T-helper 2 cell treated with Interferon-gamma antibody and Interleukin-4, amounts not matched to agents 100 ng/mL and 5 ng/mL, for 36 hours (primary cell): ENCODE data around the gene PWP1. TPM values are rescaled to one million over a fixed set of nuclear protein-coding genes. Genes with fewer than 3 reads are reported as not detected.
"Not testable (repeated sequence)": the region's sequence is repeated elsewhere in the genome, so short reads cannot be mapped to it uniquely, and the experiment has no call there.

Experiments
- intact Hi-C: fragments of 100-400 bp; cut with micrococcal nuclease; formaldehyde crosslinking; loops from one replicate; pipeline ENCODE4 v1.15.1; 2023
- total RNA-seq: library from RNA; stranded (reverse); gene quantifications from 2 replicates; pipeline ENCODE4 v1.2.3, GENCODE V29; 2022

The PWP1 gene
- total RNA-seq, 1 donor from 2014 or later, result 47.5 TPM

DNA sequence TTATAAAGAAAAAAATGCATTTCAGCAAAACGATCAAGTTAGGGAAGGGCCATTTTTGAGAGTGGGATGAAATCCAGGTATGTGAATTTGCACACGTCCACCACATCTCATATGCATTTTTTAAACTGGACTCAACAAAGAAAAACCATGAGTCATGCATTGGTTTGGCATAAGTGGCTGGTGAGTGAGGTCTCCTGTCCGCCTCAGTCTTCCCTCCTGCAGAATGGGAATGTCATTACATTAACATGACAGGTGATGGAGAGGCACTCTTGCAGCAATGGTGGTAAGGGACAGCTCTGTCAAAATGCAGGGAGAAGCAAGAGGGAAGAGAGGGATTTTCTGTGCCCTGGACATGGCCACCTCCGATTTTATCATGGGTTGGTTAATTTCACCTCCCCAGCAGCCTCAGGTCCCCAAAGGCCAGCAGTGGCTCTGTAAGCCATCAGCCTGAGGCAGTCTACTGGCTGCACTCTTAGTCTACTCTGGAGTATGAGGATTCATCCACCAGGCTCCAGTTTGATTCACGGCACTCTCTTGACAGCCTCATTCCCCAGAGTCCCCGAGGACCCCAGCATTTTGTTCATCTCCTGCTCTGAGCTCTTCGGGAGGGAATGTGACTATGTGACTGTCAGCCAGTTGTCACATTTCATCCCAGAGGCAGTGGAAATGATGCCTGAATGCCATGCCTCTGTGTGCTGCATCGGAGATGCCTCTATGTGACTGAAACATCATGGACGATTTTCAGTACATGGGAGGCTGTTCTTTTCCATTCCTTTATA lies 17.1 kb upstream of the PWP1 start:
- intact Hi-C loops, result no loop called here

DNA sequence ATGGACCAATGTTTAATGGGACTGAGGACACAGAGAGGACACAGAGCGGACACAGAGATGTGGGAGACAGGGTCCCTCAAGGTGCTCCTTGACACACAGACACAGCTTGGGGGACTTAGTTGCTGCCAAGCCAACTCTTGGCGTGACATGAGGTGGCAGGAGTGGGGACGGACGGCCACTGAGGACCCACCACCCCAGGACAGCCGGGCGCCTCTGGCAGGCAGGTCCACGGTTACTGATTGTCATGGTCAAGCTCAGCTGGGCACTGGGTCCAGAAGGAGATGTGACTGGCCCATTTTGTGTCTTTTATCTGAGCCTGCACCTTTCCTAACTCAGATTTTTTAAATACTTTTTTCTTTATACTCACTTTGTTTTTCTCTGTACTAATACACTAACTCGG lies 15.7 kb upstream of the PWP1 start:
- intact Hi-C loops, result no loop called here

DNA sequence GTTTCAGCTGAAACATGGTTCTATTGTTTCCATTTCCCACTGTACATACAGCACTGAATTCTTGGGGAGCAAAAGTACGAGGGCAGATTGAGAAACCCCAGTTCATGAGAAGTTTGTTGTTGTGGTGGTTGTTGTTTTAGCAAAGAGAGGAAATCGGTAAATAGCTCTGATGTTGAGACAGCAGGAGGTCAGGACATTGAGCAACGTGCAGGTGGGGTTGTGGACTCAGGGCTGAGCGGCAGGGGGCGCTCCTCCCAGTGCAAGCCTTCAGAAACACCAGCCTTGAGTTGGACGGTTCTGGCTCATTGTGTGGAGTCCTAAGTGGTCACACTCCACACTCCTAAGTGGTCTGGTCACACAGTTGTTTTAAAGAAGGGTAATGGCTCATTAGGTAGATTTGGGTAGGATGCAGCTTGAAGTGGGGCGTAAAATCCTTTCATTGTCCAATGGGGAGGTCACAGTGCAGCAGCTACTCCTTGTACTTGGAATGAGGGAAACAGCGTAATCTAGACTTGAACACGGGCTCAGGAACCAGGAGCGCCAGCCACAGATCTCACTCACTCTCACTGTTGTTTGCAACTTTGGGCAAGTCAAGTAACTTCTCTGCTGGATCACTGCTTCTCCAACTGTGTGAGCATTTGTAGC lies 14.5 kb upstream of the PWP1 start:
- intact Hi-C loops, result no loop called here

DNA sequence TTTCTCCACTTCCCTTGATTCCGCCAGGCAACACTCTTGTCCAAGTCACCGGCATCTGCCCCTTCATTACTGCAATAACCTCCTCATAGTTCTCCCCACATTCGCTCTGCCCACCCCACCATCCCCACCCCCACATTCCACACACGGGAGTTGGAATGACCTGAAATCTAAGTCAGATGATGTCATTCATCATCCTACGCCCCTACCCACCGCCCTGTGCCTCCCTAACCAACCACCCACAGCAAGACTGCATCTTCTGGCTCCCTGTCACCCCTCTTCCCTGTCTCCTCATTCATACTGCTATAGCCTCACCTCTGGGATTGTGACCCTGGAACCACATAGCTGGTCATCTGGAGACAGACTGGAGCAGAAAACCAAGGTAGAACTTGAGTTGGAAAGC lies 7.9 kb upstream of the PWP1 start:
- intact Hi-C loops, result loop anchor here (2.0 kb wide), 1 partner anchor 83 kb away; the partner anchor contains the start of gene PRDM4

DNA sequence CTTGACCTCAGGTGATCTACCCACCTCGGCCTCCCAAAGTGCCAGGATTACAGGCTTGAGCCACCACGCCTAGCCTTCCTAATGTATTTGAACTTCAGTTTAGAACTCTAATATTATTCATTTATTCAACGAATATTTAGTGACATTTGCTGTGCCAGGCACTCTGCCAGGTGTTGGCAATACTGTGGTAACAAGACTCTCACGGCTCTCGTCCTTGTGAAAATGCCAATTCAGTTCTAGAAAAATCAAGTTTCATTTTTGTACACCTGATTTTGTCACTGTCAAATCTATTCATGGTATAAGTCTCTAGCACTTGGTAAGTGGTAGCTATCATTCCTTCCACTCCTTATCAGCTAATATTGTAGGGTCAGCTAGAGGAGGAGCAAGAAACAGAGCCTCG lies 6.3 kb upstream of the PWP1 start:
- intact Hi-C loops, result no loop called here

DNA sequence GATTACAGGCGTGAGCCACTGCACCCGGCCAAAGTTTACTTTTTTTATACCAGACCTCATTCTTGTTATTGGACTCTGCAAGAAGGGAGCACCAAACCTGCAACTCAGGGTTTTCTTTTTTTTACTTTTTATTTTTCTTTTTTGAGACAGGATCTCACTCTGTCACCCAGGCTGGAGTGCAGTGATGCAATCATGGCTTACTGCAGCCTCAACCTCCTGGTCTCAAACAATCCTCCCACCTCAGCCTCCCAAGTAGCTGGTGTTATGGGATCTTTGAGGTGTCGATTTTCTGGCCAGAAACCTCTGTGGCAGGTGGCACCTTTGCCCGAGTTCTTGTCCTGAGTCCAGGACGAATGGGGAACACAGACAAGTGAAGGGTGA lies 4.2 kb upstream of the PWP1 start:
- intact Hi-C loops, result no loop called here

DNA sequence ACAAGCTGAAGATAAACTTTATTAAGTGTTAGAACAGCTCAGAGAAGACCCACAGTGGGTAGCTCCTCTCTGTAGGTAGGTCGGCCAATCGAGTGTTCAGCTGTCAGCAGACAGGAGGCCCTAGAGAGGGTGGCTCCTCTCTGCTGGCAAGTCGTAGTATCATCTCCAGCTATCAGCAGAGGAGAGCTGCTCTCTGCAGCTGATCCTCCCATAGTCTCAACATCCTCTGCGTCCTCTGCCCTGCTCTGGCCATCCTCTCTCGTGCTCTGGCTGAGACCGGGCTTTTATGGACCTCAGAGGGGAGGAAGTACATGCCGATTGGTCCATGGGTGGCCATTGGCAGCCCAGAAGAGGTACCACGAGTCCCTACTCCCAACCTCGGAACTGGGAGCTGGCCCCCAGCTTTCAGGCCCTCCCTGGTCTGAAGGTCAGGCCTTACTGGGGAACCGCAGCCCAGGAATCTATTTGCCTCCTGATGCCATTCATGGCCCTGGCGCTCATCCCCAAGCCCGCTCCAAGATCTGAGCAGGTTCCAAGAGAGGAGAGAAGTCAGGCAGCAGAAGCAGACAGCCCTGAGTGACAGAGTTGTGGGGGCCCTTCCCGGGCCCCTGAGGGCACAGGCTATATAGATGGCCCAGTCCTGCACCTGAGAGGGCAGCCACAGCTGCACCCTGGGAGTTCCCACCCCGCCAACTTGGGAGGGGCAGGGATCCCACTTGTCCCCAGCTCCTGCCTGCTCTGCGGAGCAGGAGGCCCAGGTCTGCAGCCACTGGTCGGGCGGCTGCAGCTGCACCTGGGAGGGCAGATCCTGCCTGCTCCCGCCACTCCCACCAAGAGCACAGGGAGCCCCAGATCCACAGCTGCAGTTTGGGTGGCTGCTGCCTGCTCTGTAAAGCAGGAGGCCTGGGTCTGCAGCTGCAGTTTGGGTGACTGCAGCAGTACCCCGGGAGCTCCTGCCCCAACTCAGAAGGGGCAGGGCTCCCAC lies 3.5 kb upstream of the PWP1 start:
- intact Hi-C loops, result no loop called here

DNA sequence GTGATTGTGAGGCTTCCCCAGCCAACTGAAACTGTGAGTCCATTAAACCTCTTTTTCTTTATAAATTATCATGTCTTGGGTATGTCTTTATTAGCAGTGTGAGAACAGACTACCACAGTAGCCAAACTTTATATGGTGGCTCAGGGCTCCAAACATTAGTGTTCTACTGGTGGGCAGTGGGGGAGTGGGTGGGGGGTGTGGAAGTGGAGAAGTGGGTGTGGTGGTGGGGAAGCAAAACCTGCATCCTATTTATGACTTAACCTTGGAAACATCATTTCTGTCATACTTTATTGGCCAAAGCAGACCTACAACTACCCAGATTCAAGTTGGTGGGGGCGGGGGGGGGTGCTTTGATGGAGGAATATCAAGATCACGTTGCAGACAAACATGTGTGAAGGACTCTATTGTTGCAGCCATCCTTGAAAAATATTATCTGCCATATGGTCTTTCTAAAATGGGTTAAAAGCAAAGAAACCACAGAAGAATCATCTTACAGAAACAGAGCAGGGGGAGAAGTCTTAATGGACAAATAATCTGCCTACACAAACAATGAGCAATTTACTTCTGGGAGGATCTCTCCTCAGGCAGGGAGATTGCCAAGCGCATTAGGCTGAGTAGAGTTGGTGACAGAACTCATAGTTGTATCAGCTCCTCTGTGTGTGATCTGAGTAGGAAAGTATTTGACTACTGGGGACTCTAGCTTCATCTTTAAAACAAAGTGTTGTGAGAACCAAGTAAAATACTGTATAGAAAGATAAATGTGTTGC lies 1.4 kb upstream of the PWP1 start:
- intact Hi-C loops, result loop anchor here (2.0 kb wide), 1 partner anchor 1381 kb away; the partner anchor contains the start of gene TCP11L2

DNA sequence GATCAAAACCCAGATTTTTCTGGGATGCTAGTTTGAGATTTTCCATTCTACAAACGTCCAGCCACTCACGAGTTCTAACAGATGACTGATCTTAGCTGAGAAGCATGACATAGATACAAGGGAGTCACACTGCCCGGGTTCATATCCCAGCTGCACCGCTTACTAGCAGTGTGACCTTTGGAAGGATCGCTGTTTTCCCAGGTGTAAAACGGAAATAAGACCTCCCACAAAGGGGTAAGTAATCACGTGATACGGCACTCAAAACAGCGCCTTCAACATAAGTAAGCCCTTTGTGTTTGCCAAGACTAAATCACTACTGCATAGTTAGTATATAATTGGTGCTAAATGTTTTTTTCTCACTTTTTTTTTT lies 624 bp upstream of the PWP1 start:
- intact Hi-C loops, result loop anchor here (1.0 to 5.0 kb wide), 7 partner anchors 76 to 1382 kb away; partner anchors contain the start of genes CRY1, FICD, ISCU and PRDM4

DNA sequence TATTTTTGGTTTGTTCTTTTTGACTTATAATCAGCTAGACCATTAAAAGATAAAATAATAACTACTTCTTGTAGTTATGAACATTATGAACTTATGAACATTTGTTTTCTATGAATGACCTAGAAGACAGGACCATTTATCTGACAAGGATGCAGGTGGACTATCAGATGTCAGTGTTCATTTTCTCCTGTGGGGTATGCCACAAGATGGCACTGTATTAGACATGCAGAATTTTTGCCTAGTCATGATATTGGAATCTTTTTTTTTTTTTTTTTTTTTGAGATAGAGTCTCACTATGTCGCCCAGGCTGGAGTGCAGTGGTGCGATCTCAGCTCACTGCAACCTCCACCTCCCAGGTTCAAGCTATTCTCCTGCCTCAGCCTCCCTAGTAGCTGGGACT lies 10.2 kb downstream of the PWP1 start:
- intact Hi-C loops, result not testable (repeated sequence)

DNA sequence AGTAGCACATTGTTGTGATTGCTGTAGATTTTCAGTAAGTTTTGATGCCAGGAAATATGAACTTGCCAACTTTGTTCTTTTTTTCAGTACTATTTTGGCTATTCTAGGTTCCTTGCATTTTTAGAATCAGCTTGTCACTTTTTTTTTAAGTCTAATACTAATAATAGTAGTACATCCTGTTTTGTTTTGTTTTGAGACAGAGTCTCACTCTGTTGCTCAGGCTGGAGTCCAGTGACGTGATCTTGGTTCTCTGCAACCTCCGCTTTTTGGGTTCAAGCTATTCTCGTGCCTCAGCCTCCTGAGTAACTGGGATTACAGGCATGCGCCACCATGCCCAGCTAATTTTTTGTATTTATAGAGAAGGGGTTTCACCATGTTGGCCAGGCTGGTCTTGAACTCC lies 16.5 kb downstream of the PWP1 start:
- intact Hi-C loops, result no loop called here

DNA sequence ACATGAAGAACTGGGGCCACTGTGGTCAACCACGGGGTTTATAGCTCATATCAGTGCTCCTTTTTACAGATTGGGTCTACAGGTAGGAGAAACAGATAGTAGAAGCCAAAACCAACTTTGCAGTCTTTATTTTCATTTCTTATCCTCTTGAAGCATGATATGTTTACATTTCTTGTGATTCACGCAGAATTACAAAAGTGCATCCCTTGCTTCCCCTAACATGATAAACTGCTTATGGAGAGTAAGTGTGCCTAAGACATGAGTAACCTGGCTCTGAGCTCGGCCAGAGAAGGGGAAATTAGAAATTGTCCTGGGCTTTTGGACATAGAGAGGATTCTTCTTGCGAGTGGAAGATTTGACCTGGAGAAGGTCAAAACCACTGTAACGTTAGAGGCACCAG lies 18.4 kb downstream of the PWP1 start:
- intact Hi-C loops, result no loop called here

DNA sequence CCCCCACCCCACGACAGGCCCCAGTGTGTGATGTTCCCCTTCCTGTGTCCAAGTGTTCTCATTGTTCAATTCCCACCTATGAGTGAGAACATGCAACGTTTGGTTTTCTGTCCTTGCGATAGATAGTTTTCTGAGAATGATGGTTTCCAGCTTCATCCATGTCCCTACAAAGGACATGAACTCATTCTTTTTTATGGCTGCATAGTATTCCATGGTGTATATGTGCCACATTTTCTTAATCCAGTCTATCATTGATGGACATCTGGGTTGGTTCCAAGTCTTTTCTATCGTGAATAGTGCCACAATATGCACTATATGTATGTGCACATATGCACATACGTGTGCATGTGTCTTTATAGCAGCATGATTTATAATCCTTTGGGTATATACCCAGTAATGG lies 19.9 kb downstream of the PWP1 start:
- intact Hi-C loops, result not testable (repeated sequence)

DNA sequence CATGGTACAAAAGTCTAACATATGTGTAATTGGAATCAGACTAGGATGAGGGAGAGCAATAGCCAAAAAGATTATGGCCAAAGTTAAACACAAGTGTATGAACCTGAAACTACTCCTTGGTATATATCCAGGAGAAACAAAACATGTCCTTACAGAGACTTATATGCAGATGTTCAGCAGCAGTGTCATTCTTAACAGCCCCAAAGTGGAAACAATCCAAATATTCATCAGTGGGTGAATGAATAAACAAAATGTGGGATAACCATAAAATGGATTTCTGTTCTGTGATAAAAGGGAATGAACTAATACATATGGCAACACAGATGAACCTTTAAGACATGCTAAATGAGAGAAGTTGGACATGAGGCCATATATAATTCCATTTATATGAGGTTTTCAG lies 30.2 kb downstream of the PWP1 start:
- intact Hi-C loops, result no loop called here

DNA sequence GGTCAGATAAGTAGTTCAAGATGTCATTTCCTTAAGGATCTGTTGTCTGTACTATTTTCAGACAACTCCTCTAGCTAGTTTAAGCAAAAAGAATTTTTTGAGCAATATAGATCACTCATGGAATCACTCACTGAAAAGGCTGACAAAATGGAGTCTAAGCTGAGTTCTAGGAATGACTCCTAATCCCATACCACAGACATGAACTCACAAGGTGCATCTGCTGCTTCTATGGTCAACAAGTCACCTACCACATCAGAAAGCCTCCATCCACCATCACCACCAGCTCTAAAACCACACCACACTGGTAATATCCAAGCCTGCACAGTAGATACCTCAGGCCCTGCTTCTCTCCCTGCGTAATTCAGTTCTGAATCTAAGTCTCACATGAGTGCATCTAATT lies 33.0 kb downstream of the PWP1 start:
- intact Hi-C loops, result no loop called here

DNA sequence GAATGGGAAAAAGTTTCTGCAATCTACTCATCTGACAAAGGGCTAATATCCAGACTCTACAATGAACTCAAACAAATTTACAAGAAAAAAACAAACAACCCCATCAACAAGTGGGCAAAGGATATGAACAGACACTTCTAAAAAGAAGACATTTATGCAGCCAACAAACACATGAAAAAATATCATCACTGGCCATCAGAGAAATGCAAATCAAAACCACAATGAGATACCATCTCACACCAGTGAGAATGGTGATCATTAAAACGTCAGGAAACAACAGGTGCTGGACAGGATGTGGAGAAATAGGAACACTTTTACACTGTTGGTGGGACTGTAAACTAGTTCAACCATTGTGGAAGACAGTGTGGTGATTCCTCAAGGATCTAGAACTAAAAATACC lies 41.7 kb downstream of the PWP1 start:
- intact Hi-C loops, result not testable (repeated sequence)

DNA sequence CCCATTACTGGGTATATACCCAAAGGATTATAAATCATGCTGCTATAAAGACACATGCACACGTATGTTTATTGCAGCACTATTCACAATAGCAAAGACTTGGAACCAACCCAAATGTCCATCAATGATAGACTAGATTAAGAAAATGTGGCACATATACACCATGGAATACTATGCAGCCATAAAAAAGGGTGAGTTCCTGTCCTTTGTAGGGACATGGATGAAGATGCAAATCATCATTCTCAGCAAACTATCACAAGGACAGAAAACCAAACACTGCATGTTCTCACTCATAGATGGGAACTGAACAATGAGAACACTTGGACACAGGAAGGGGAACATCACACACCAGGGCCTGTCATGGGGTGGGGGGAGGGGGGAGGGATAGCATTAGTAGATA lies 42.1 kb downstream of the PWP1 start:
- intact Hi-C loops, result not testable (repeated sequence)

DNA sequence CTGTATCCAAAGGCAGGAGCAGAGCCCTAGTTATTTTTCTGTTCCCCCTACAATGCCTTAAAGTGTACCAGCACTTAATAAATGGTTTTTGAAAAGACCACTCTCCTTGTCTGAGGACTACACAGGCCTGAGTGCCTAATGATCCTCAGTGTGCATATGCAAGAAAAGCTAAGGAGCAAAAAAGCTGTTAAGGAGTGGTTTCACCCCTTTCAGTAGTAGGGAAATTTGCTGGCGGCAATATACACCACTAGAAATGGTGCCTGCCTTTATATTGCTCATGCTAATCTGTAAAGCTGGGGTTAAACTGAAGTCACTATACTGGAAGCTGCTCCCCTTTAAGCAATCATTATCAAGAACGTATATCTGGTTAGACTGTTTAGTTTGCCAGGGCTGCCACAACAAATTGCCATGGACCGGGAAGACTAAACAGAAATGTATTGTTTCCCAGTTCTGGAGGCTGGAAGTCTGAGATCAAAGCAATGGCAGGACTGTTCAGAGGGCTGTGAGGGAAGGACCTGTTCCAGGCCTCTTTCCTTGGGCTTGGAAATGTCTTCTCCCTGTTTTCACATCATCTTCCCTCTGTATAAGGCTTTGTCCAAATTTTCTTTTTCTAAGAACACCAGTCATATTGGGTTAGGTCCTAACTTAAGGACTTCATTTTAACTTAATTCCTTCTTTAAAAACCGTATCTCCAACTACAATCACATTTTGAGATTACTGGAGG lies 45.2 kb downstream of the PWP1 start:
- intact Hi-C loops, result no loop called here

DNA sequence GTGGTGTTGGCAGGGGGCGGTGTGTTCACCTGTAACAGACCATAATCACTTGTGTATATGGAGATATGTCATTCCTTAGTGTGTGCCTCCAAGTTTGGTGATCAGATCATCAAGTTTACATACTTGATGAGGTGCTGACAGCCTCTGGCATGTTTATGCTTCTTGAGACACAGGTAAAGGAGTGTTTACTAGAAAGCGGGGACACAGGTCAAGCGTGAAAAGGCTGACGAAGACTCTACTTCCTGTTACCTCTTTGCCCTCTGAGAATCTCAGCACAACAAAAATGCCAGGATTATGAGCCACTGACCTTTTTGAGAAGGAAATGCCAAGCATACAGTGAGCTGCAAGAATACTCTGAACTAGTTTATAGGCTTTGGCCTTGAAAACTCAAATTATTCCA lies 45.8 kb downstream of the PWP1 start:
- intact Hi-C loops, result no loop called here

DNA sequence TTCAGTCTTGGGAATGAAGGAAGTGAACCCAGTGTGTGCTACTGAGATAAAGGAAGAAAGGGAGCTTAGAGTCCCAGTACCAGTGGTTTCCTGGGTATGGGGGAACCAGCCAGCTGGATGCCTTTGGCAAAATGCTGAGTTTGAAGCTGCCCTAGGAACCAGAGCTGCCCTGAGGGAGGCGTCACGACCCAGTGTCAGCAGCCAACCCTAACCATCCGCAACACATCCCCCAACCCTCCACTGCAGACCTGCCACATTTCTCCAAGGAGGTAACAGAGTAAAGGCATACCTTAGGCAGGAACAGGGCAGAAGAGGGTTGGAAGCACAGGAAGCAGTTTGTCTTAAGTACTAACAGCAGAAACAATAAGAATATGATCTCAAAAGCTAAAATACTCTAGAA lies 46.8 kb downstream of the PWP1 start:
- intact Hi-C loops, result no loop called here
